B cell (primary cell): ENCODE results near the gene MBOAT1.

Experiments used
- EZH2 ChIP-seq: IDR thresholded peaks from 2 replicates; pipeline ENCODE4 v1.6.1; 2012; ENCODE audit warnings: borderline replicate concordance, low read depth, mild to moderate bottlenecking, moderate library complexity, low read length; ENCODE audit not compliant: insufficient read depth, poor library complexity, severe bottlenecking
- TF ChIP-seq, protein P1 (sequence below): fragments of 200-600 bp; IDR thresholded peaks from one replicate; pipeline ENCODE4 v1.8.0; 2022; ENCODE audit warnings: antibody characterized with exemption, mild to moderate bottlenecking

DNA sequence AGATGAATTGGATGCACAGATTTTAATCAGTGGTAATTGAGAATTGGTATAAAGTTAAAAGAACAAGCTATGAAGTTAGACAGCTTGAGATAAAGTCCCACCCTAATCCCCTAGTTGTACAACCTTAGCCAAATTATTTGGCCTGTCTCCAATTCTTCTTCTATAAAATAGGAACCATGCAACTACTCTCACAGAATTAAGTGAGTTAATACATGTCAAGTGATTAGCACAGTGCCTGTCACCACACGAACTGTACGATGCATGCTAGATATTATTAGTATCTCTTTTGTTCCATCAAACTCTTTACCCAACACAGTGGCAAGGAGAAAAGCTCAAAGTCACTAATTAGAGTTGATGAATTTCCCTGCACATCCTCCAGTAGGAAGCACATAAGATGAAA is 44.7 kb downstream of the MBOAT1 start:
- TF ChIP-seq, protein P1, sequence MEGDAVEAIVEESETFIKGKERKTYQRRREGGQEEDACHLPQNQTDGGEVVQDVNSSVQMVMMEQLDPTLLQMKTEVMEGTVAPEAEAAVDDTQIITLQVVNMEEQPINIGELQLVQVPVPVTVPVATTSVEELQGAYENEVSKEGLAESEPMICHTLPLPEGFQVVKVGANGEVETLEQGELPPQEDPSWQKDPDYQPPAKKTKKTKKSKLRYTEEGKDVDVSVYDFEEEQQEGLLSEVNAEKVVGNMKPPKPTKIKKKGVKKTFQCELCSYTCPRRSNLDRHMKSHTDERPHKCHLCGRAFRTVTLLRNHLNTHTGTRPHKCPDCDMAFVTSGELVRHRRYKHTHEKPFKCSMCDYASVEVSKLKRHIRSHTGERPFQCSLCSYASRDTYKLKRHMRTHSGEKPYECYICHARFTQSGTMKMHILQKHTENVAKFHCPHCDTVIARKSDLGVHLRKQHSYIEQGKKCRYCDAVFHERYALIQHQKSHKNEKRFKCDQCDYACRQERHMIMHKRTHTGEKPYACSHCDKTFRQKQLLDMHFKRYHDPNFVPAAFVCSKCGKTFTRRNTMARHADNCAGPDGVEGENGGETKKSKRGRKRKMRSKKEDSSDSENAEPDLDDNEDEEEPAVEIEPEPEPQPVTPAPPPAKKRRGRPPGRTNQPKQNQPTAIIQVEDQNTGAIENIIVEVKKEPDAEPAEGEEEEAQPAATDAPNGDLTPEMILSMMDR: no peak
- no peak for TF ChIP-seq EZH2
